Measurements from ENCODE around the gene TMPRSS11B. TPM values are rescaled to one million over a fixed set of nuclear protein-coding genes. Genes with fewer than 3 reads are reported as not detected.
"Not testable (repeated sequence)": the region's sequence is repeated elsewhere in the genome, so short reads cannot be mapped to it uniquely, and the experiment has no call there.

TMPRSS11B gene
- total RNA-seq, 4 donors from 2014 or later = 60.0 to 365 (median 290) TPM

- intact Hi-C loops (cut with DNase I) = no loop called here
- H3K27me3 ChIP-seq = no peaks in the 10 kb centered on the region
- H3K4me3 ChIP-seq = no peak overlapping the region
- no peak overlapping the region for H3K27ac ChIP-seq
- no peaks in the 10 kb centered on the region for H3K4me1 ChIP-seq
- DNase-seq = no peak
- no peaks in the 10 kb centered on the region for H3K36me3 ChIP-seq
- TF ChIP-seq POLR2A (IDR thresholded peaks at IDR 0.05) (no peak), CTCF (IDR thresholded peaks at IDR 0.05) (no peak)
- 70 to 73% methylated on average over 1 of the region's 1 CpG for WGBS, 2 donors
- no peaks in the 10 kb centered on the region for H3K9me3 ChIP-seq
Measured at GRCh38 chr4:68228568-68228967, 16.9 kb downstream of the TMPRSS11B start.

GRCh38 chr4:68218044-68218443, 27.4 kb downstream of the TMPRSS11B start:
- H3K9me3 ChIP-seq = no peaks in the 10 kb centered on the region

GRCh38 chr4:68216501-68216900, 29.0 kb downstream of the TMPRSS11B start:
- intact Hi-C loops (cut with DNase I) = no loop called here
- Histone ChIP-seq H3K36me3 (no peaks in the 10 kb centered on the region), H3K27me3 (no peaks in the 10 kb centered on the region), H3K27ac (peak overlapping the region in 3 of 4 donors; percentile 64 to 78 (median 73)), H3K4me1 (peaks cover 0 to 13% (median 0%) of the 10 kb centered on the region in 3 donors), H3K4me3 (peak overlapping the region in 2 of 4 donors; percentile 30 to 34), H3K9me3 (no peaks in the 10 kb centered on the region)
- TF ChIP-seq CTCF (IDR thresholded peaks at IDR 0.05) (no peak), POLR2A (IDR thresholded peaks at IDR 0.05) (no peak)
- no peak for DNase-seq

More at GRCh38 chr4:68218044-68218443, 27.4 kb downstream of the TMPRSS11B start:
- 8 to 9% methylated on average over 1 of the region's 1 CpG for WGBS, 2 donors
- Histone ChIP-seq H3K4me3 (peak overlapping the region in 3 of 4 donors; percentile 30 to 38 (median 34)), H3K4me1 (peaks cover 0 to 13% (median 0%) of the 10 kb centered on the region in 3 donors), H3K27ac (peak overlapping the region in 2 of 4 donors; percentile 73 to 78), H3K27me3 (no peaks in the 10 kb centered on the region), H3K36me3 (no peaks in the 10 kb centered on the region)
- intact Hi-C loops (cut with DNase I) = no loop called here
- TF ChIP-seq POLR2A (IDR thresholded peaks at IDR 0.05) (no peak), CTCF (IDR thresholded peaks at IDR 0.05) (no peak)
- DNase-seq = no peak

- DNase-seq = no peak
- Histone ChIP-seq H3K36me3 (no peaks in the 10 kb centered on the region), H3K27me3 (no peaks in the 10 kb centered on the region), H3K9me3 (peaks cover 0 to 16% (median 11%) of the 10 kb centered on the region in 3 donors), H3K4me1 (no peaks in the 10 kb centered on the region), H3K27ac (no peak overlapping the region), H3K4me3 (no peak overlapping the region)
- intact Hi-C loops (cut with DNase I) = no loop called here
- WGBS, 2 donors = 88 to 90% methylated on average over 1 of the region's 1 CpG
- TF ChIP-seq CTCF (IDR thresholded peaks at IDR 0.05) (no peak), POLR2A (IDR thresholded peaks at IDR 0.05) (no peak)
Measured at GRCh38 chr4:68209003-68209402, 36.5 kb downstream of the TMPRSS11B start.

GRCh38 chr4:68194305-68194704, 51.2 kb downstream of the TMPRSS11B start:
- intact Hi-C loops (cut with DNase I); DNase-seq; H3K4me3 ChIP-seq; H3K9me3 ChIP-seq; H3K27me3 ChIP-seq; H3K27ac ChIP-seq; H3K4me1 ChIP-seq: not testable (repeated sequence)
- WGBS, 2 donors = 100% methylated on average over 1 to 3 of the region's 5 CpGs
- peaks cover 0 to 25% (median 0%) of the 10 kb centered on the region in 3 donors for H3K36me3 ChIP-seq

- no peaks in the 10 kb centered on the region for H3K4me1 ChIP-seq
- intact Hi-C loops (cut with DNase I) = no loop called here
- TF ChIP-seq POLR2A (IDR thresholded peaks at IDR 0.05) (no peak), CTCF (IDR thresholded peaks at IDR 0.05) (no peak)
Measured at GRCh38 chr4:68193194-68193593, 52.3 kb downstream of the TMPRSS11B start.

More at GRCh38 chr4:68193194-68193593, 52.3 kb downstream of the TMPRSS11B start:
- Histone ChIP-seq H3K9me3 (peaks cover 0 to 6% (median 0%) of the 10 kb centered on the region in 3 donors), H3K27me3 (no peaks in the 10 kb centered on the region), H3K36me3 (peaks cover 0 to 34% (median 0%) of the 10 kb centered on the region in 3 donors), H3K4me3 (no peak overlapping the region), H3K27ac (no peak overlapping the region)
- WGBS, 2 donors = 70 to 86% methylated on average over 1 of the region's 1 CpG
- DNase-seq = no peak
